ACHN (cell line): ENCODE measurements around the gene CRTAC1.

ENCODE experiments used
- DNase-seq: peaks from one replicate; pipeline ENCODE4 v3.0.0-alpha.2; 2015
- in situ Hi-C: cut with HindIII; loops from 2 replicates; pipeline ENCODE4 v1.10.0; 2017; ENCODE audit warnings: low sequenced_read_pairs, low pct_ligation_motif_present, low pct_unique_long_range_greater_than_20kb

CRTAC1 gene

GRCh38 chr10:98033515-98033914 is 3.1 kb upstream of the CRTAC1 start:
- peak; percentile 72 for DNase-seq
- in situ Hi-C loops, result no loop called here

DNA sequence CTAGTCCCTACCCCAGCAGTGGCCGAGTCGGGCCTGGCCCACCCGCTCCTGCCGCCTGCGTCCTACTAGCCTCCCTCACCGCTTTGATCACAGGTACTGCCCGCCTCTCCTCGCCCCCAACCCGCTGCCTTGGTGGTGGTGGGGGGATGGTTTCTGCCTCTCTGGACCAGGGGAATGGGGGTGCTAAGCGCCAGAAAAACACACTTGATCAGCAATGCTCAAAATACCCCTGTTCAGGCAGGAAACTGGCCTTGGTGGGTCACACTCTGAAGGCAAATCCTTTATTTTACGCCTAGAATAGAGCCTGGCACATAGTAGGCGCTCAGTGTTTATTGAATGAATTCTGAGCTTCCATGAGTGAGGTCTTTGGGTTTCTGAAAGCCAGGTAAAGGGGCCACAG is 1.0 kb upstream of the CRTAC1 start:
- DNase-seq, result no peak
- in situ Hi-C loops, result no loop called here

DNA sequence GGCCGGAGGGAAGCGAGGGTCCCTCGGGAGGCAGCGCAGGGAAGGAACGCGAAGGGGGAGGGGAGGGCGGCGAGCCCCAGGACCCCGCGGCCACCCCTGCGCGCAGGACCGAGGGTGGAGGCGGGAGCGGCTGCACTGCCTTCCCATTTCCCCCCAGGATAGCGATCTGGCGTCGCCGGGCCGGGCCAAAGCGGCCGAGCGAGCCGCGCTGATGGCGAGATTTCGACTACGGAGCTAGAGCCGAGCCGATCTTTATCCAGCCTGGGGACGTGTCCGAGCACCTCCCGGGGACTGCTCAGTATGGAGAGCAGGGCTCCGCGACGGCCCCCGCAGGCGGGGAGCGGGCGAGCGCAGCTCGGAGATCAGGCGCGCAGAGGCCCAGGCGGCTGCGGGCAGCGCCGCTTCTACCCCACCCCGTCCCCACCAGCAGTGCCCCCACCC is 590 bp upstream of the CRTAC1 start:
- in situ Hi-C loops, result no loop called here
- DNase-seq, result no peak

DNA sequence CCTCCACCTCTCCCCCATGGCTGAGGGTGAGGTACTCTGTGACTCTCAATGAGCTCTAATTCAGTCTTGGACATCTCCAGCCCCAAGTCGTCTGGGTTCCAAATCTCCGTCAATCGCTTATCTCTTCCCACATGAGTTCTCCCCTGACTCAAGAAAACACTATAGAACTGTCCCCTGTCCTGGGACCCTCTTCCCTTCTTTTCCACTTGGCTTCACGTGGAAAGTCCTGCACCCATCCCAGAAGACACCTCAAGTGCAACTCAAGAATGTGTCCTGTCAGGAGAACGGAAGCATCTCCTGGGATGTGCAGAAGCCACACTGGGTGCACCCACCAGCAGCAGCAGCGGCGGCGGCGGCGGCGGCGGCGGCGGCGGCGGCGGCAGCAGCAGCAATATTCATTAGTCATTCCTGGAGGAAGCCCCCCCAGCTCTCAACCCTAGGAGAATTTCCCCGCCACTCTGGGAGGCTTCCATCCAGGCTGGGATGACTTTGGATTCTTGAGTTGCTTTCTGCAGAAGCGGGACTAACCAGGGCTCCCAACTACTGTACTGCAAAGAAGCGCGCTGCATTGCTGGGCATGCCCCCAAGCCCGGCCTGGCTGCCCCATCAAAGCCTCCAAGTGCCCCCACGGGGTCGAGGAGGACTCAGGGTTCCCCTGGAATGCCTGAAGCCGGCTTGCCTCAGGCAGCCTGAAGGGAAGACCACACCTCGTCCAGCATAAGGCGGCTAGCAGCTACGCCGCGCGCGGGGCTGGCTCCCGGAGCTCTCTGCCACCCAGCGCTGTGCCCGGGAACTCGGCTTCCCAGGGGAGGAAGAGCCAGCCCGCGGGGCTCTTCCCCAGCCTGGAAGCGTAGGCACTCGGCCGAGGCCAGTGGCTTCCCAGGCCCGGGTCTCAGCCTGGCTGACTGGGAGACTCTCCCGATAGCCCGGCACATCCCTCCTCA is 1.0 kb downstream of the CRTAC1 start:
- in situ Hi-C loops, result no loop called here
- DNase-seq, result no peak

DNA sequence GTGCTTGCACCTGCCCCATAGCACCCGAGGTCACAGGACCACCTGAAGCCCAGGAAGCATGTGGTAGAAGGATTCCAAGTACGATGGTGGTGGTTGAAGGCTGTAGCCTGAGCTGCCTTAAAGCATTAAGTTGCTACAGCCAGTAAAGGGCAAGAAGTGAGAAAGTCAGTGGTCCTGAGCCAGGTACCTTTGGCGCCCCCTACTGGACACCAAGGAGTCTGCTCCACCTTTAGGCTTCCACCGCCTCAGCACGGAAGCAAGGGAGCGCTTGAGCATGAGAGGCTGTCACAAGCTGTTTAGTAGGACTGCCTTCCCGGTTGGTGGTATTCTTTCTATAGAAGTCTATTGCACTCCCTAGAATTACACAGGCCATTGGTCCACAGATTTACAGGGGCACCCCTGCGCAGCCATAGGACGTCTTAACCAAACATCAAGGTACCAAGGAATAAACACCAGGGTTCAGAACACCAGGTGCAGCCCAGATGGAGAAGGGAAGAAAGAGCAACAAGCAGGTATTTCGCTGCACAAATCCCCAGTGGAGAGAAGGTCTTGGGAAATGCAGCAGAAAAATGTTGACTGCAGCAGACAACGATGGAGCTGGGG is 2.2 kb downstream of the CRTAC1 start:
- in situ Hi-C loops, result no loop called here
- peak; percentile 65 for DNase-seq

DNA sequence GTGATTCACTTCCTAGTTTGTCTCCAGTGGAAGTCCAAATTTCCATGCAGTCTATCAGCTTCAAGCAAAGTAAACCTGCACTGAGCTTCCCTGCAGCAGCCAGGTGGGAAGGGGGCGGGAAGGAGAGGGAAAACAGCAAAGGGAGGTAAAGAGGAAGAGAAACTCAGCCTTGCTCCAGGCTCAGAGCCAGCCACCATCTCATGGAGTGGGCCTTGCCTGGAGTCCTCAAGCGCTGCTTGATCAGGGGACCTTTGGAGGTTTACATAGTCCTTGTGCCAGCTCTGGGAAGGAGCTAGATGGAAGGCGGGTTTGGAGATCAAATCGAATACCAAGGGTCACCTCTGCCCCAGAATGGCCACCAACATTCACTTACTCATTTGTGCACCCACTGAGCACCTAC is 7.4 kb downstream of the CRTAC1 start:
- in situ Hi-C loops, result no loop called here
- DNase-seq, result no peak

- in situ Hi-C loops, result no loop called here
- no peak for DNase-seq
Measured at GRCh38 chr10:98020784-98021183, 9.6 kb downstream of the CRTAC1 start.

DNA sequence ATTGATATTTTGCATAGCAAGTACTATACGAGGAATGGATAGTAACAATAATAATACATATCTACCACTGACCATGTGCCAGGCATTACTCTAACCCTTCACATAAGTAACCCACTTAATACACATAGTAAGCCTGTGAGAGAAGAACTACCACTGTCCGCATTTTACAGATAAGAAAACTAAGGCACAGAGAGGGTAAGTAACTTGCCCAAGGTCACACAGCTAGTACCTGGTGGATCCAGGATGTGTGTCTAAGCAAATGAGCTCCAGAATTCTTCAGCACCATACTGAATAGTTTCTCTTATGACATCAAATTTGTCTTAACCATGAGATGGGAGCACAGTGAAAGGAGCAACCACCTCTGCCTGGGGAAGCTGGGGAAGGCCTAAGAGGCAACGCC is 10.2 kb downstream of the CRTAC1 start:
- in situ Hi-C loops, result no loop called here
- DNase-seq, result no peak

GRCh38 chr10:98019784-98020183 is 10.6 kb downstream of the CRTAC1 start:
- in situ Hi-C loops, result no loop called here
- DNase-seq, result no peak

DNA sequence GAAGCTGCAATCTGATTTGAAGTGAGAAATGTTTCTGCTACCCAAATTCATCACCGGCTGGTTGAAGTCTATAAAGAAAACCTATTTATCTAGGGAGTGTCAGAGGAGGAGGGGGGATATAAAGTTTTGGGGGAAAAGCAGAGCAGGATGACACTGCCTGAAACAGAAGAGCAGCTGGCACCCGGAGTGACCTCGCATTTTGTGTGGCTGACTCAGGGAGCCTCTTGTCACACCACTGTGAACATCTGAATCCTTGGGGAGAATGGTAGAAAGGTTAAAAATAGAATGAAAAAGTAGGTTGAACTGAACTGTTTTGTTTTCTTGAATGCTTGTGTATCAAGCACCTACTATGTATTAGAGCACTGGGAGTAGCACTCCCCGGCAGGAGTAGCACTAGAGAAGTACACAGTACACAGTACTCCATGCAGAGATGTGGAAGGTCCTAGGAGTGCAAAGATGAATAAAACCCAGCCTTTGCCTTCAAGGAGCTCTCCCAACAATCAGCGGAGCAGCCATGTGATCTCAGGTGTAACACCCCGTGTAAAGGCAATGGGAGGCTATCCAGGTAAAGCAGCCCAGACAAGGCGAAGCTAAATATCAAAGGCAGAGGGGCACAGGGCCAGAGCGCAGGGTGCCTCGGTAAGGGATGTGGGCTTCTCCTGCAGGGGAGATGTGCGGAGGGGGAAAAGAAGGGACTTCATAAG is 13.5 kb downstream of the CRTAC1 start:
- in situ Hi-C loops, result no loop called here
- DNase-seq, result no peak

DNA sequence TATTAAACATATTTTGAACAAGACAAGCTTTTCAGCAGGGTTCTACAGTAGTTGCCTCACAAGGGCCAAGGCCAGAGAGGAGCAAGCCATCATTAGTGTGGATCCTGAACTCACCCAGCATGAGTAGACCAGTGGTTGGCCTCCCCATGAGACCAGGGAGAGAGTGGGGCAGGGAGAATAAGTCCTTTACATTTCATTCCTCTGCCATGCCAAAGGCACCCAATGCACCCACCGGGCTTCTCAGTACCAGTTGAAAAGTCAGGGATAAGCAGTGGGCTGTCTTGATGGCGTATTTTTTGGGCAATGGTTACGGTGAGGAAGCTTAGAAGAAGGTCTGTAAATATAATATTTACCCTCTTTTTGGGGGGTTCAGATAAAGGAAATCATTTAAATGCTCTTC is 16.6 kb downstream of the CRTAC1 start:
- in situ Hi-C loops, result no loop called here
- no peak for DNase-seq

- DNase-seq, result no peak
- in situ Hi-C loops, result no loop called here
Measured at GRCh38 chr10:98013122-98013521, 17.3 kb downstream of the CRTAC1 start.

GRCh38 chr10:98012644-98013043 is 17.8 kb downstream of the CRTAC1 start:
- in situ Hi-C loops, result no loop called here
- DNase-seq, result no peak

DNA sequence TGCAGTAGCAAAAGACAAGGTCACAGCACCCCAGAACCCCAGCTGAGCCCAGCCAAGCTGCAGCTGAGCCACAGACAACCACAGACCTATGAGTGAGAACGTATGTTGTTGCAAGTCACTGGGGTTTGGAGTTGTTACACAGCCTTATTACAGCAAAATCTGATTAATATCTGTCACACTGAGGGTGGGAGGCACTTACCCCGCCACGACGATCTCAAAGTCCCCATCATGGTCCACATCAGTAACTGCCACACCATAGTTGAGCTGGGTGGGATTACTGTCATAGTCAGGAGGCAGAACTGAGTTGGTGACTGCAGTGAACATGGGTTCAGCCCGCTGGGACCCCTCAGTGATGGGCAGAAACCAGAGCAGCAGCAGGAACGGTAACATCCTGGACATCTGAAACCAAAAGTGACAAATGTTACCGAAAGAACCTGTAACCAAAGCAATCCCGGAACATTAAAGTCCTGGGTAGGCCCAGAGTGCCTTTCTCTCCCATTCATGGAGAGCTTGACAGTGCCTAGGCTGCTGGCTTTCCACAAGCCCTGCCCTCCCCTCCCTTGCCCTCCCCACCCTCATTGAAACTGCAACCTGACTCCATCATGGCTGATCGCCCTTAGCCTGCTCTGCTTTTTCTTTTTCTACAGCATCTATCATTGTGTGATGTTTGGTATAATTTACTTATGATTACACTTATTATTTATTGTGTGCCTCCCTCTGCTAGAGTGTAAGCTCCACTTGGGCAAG is 19.3 kb downstream of the CRTAC1 start:
- in situ Hi-C loops, result no loop called here
- no peak for DNase-seq

DNA sequence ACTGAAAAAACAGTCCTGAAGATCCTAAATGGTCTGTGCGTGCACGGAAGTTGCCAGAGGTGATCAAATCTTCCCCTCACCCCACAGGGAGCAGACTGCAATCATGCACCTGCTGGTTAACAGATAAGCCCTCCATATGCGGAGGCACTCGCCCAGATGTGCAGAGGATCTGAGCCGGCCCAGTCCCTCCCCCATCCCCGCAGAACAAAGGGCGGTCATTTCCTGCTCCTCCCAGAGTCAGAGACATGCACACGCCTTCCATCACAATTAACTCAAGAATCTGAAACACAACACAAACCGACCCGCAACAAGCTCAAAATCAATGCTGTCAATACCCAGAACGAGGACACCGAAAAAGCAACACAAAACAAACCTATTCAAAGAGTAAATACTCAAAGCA is 24.2 kb downstream of the CRTAC1 start:
- in situ Hi-C loops, result no loop called here
- no peak for DNase-seq

DNA sequence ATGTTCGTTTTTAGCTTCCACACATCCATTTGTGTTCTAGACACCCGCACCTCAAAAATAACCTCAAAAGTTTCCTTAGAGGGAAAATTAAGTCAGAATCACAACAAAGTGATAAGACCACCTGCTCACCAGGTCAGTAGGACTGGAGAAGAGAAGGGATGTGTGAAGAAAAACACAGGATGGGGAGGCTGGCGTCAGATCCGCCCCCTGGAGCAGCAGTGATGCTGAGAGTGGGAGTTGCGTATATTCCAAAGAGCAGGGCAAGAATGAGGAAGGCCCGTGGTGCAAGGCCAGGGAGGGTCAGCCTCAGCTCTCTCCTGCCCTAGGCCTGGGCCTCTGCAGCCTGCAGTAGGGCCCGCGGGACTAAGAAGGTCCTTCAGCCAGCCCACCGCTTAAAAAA is 28.7 kb downstream of the CRTAC1 start:
- no peak for DNase-seq
- in situ Hi-C loops, result no loop called here

DNA sequence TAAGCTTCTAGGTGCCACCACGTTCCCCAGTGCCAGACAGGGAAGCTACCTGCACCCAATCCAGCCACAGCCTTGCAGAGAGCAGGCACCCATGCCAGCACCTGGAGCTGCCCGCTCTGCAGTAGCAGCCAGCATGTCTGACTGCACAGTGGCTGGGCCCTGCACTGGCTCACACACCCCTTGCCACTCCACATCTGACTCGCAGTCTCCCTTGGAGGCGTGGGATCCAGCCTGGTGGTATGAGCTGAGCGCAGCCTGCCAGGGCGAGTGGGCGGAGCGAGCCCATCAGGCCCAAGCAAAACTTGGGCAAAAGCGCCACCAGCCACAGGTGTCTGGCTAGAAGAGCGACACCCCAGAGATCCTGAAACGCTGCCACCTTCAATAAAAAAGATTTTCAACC is 30.1 kb downstream of the CRTAC1 start:
- no peak for DNase-seq
- in situ Hi-C loops, result no loop called here

DNA sequence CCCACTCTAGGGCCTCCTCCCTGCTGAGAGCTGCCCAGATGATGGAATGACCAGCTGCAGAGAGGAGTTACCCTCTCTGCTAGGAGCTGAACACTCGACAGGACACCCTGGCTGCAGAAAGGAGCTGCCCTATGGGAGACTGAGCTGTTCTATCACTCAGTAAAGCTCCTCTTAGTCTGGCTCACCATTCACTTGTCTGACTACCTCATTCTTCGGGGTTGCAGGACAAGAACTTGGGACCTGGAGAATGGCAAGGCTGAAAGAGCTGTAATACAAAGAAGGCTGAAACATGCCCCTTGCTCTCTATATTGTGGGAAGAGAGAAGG is 30.5 kb downstream of the CRTAC1 start:
- in situ Hi-C loops, result no loop called here
- no peak for DNase-seq
